ENCODE measurements around the gene CCIN. TPM values are rescaled to one million over a fixed set of nuclear protein-coding genes. Genes with fewer than 3 reads are reported as not detected.
A peak's percentile ranks its signal among the peaks of the same experiment; 100 is the strongest.

The CCIN gene
- total RNA-seq, 1 donor from 2014 or later: not detected

DNA sequence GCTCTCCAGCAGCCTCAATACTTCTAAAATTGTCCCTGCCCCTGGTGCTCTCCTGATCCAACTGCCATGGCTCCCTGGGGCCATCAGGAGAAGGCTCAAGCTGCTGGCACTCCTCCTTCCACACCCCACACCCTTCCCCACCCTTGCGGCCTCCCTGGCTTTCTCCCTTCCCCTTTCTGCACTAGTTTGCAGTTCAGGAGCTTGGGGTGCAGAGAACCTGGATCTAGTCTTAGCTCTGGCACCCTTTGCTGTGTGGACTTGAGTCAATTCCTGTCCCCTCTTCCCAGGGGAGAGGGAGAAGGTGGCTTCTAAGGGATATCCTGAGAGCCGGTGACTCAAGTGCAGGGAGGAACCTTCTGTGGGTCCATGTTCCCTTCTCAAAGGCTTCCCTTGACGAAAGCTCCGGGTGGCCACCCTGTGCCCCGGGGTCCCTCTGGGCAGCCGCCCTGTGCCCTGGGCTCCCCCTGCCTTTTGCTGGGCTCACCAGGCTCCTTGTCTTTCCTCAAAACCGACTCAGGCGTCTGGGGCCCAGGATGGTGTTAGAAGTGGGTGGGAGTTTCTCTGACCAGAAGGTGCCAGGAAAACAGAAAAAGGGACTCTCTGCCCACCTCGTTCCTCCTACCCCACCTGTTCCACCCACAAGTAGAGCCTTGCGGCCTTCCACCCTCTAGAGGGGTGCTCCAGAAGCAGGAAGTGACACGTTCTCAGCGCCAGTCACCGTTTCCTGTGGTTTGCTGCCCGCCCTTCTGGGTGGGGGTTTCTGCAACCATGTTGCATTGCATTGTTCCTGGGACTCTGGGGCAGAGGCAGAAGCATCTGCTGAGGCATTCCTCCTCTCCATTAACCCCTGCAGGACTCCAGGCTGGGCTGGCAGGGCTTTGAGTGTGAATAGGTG, 17.6 kb upstream of the CCIN start:
- Histone ChIP-seq H3K4me3 (ENCODE audit: low read depth, low read length) (no peak overlapping the region), H3K27me3 (ENCODE audit: control insufficient read depth, insufficient read depth, low read length) (no peaks in the 10 kb centered on the region), H3K36me3 (ENCODE audit: control insufficient read depth, insufficient read depth, low read length) (no peaks in the 10 kb centered on the region)
- TF ChIP-seq, protein P1, sequence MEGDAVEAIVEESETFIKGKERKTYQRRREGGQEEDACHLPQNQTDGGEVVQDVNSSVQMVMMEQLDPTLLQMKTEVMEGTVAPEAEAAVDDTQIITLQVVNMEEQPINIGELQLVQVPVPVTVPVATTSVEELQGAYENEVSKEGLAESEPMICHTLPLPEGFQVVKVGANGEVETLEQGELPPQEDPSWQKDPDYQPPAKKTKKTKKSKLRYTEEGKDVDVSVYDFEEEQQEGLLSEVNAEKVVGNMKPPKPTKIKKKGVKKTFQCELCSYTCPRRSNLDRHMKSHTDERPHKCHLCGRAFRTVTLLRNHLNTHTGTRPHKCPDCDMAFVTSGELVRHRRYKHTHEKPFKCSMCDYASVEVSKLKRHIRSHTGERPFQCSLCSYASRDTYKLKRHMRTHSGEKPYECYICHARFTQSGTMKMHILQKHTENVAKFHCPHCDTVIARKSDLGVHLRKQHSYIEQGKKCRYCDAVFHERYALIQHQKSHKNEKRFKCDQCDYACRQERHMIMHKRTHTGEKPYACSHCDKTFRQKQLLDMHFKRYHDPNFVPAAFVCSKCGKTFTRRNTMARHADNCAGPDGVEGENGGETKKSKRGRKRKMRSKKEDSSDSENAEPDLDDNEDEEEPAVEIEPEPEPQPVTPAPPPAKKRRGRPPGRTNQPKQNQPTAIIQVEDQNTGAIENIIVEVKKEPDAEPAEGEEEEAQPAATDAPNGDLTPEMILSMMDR (IDR thresholded peaks at IDR 0.05; ENCODE audit: insufficient read depth, low read length, severe bottlenecking): no peak
- peak; percentile 52 for DNase-seq (ENCODE audit: low read depth)
- FAIRE-seq: no peak

- no peaks in the 10 kb centered on the region for H3K27me3 ChIP-seq (ENCODE audit: control insufficient read depth, insufficient read depth, low read length)
- H3K4me3 ChIP-seq (ENCODE audit: low read depth, low read length): no peak overlapping the region
- no peak for FAIRE-seq
- H3K36me3 ChIP-seq (ENCODE audit: control insufficient read depth, insufficient read depth, low read length): no peaks in the 10 kb centered on the region
- DNase-seq (ENCODE audit: low read depth): no peak
- TF ChIP-seq, protein P1 (IDR thresholded peaks at IDR 0.05; ENCODE audit: insufficient read depth, low read length, severe bottlenecking): no peak
Measured at GRCh38 chr9:36152741-36153438, 16.3 kb upstream of the CCIN start.

DNA sequence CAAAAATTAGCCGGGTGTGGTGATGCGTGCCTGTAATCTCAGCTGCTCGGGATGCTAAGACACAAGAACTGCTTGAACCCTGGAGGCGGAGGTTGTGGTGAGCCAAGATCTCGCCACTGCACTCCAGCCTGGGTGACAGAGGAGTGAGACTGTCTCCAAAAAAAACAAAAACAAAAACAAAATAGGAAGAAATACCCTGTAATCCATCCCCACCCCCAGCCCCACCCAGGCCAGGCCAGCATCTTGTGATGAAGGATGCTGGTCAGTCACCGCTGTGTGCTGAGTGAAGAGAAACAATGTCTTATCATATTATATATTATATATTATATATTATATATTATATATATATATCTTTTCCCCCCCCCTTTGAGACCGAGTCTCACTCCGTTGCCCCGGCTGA, 15.4 kb upstream of the CCIN start:
- FAIRE-seq: no peak
- TF ChIP-seq, protein P1 (IDR thresholded peaks at IDR 0.05; ENCODE audit: insufficient read depth, low read length, severe bottlenecking): no peak

DNA sequence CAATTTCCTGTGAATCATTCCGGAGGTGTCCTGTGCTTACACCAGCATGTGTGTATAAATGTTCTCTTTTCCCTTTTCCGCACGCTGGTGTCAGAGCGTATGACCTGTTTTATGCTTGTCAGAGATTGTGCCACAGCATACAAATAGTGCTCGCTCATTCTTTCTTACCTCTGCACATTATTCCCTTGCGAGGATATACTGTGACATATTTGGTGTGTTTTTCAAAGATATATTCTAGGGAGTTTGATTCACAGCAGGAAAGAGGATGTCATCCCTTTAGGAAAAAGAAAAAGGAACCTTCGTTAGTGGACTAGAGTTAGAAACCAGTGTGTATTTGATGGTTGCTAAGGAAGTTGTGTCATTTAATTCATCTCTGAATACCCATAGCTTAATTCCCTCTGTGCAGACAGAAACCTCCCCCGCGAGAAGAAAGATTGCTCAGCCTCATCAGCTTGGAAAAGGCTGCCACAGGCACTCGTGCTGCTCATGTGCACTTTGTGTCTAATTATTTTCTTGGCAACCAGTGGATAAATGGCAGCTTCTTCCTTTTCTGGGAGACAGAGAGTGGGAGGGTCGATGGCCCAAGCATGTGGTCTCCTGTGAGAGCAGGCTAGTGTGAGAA, 14.7 kb upstream of the CCIN start:
- H3K4me3 ChIP-seq (ENCODE audit: low read depth, low read length): no peak overlapping the region
- DNase-seq (ENCODE audit: low read depth) (no peak), FAIRE-seq (no peak)
- H3K27me3 ChIP-seq (ENCODE audit: control insufficient read depth, insufficient read depth, low read length): no peaks in the 10 kb centered on the region
- TF ChIP-seq, protein P1 (IDR thresholded peaks at IDR 0.05; ENCODE audit: insufficient read depth, low read length, severe bottlenecking): no peak
- H3K36me3 ChIP-seq (ENCODE audit: control insufficient read depth, insufficient read depth, low read length): no peaks in the 10 kb centered on the region

More for the DNA sequence above, 15.4 kb upstream of the CCIN start:
- no peak overlapping the region for H3K4me3 ChIP-seq (ENCODE audit: low read depth, low read length)
- H3K36me3 ChIP-seq (ENCODE audit: control insufficient read depth, insufficient read depth, low read length): no peaks in the 10 kb centered on the region
- no peaks in the 10 kb centered on the region for H3K27me3 ChIP-seq (ENCODE audit: control insufficient read depth, insufficient read depth, low read length)
- DNase-seq (ENCODE audit: low read depth): no peak

- Histone ChIP-seq H3K4me3 (ENCODE audit: low read depth, low read length) (no peak overlapping the region), H3K36me3 (ENCODE audit: control insufficient read depth, insufficient read depth, low read length) (no peaks in the 10 kb centered on the region), H3K27me3 (ENCODE audit: control insufficient read depth, insufficient read depth, low read length) (no peaks in the 10 kb centered on the region)
- FAIRE-seq (no peak), DNase-seq (ENCODE audit: low read depth) (no peak)
- TF ChIP-seq, protein P1 (IDR thresholded peaks at IDR 0.05; ENCODE audit: insufficient read depth, low read length, severe bottlenecking): no peak
Measured at GRCh38 chr9:36156116-36156515, 13.1 kb upstream of the CCIN start.
